B cell (primary cell): ENCODE results near the gene MYL11.

Experiments
- EZH2 ChIP-seq: IDR thresholded peaks from 2 replicates; pipeline ENCODE4 v1.6.1; 2012; ENCODE audit warnings: borderline replicate concordance, low read depth, mild to moderate bottlenecking, moderate library complexity, low read length; ENCODE audit not compliant: insufficient read depth, poor library complexity, severe bottlenecking
- TF ChIP-seq, protein P1 (sequence below): fragments of 200-600 bp; IDR thresholded peaks from one replicate; pipeline ENCODE4 v1.8.0; 2022; ENCODE audit warnings: antibody characterized with exemption, mild to moderate bottlenecking

DNA sequence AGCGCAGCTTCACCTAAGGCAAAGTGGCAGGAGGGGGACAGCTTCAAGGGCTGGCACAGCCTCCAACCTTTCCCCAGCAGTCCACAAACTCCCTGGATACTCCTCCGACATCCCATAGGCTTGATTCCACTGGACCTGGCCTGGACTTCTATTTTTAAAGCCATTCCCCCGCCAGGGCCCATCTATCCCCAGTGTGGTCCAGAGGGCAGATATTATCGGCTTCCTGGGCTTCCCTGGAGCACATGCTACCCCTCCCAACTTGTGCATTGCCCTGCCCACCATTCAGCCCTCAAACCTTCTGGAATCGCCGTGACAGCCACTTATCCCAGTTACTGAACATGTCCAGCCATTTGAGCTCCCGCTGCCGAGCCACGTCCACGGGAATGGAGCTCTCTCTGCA is 9.4 kb upstream of the MYL11 start:
- TF ChIP-seq EZH2: no peak
- TF ChIP-seq, protein P1, sequence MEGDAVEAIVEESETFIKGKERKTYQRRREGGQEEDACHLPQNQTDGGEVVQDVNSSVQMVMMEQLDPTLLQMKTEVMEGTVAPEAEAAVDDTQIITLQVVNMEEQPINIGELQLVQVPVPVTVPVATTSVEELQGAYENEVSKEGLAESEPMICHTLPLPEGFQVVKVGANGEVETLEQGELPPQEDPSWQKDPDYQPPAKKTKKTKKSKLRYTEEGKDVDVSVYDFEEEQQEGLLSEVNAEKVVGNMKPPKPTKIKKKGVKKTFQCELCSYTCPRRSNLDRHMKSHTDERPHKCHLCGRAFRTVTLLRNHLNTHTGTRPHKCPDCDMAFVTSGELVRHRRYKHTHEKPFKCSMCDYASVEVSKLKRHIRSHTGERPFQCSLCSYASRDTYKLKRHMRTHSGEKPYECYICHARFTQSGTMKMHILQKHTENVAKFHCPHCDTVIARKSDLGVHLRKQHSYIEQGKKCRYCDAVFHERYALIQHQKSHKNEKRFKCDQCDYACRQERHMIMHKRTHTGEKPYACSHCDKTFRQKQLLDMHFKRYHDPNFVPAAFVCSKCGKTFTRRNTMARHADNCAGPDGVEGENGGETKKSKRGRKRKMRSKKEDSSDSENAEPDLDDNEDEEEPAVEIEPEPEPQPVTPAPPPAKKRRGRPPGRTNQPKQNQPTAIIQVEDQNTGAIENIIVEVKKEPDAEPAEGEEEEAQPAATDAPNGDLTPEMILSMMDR: no peak
